ENCODE data around the gene EIF3A.
"Not testable (repeated sequence)": the region's sequence is repeated elsewhere in the genome, so short reads cannot be mapped to it uniquely, and the experiment has no call there.

EIF3A gene

DNA sequence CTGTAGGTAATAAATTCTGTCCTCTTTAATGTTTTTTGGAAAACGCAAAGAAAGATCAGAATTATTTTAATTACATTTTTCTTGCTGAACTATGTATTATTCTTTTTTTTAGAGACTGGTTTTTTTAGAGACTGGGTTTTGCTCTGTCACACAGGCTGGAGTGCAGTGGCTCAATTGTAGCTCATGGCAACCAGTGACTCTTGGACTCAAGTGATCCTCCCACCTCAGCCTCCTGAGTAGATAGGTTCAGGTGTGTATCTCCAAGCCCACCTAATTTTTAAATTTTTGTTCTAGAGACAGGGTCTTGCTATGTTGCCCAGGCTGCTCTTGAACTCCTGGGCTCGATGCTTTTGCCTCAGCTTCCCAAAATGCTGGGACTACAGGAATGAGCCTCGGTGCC lies 18.0 kb upstream of the EIF3A start:
- DNase-seq (ENCODE audit: low read depth) = no peak
- no peak overlapping the region for H3K4me3 ChIP-seq (ENCODE audit: control insufficient read depth, low read depth, low read length)
- TF ChIP-seq CTCF (IDR thresholded peaks at IDR 0.05; ENCODE audit: control insufficient read depth, insufficient read depth, low read depth, low read length, missing control alignments) = no peak

GRCh38 chr10:119096641-119097415 lies 16.2 kb upstream of the EIF3A start:
- not testable (repeated sequence) for DNase-seq (ENCODE audit: low read depth); H3K4me3 ChIP-seq (ENCODE audit: control insufficient read depth, low read depth, low read length)

DNA sequence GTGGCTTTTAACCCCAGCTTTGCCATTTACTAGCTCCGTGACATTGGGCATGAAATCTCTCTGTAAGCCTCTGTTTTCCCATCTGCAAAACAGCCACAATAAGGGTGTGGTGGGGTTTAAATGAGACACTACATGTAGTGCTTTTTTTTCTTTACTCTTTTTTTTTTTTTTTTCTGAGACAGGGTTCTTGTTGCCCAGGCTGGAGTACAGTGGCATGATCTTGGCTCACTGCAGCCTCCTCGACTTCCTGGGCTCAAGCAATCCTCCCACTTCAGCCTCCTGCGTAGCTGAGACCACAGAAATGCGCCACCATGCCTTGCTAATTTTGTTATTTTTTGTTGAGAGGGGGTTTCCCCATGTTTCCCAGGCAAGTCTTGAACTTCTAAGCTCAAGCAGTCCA lies 15.0 kb upstream of the EIF3A start:
- no peak for DNase-seq (ENCODE audit: low read depth)
- TF ChIP-seq CTCF (IDR thresholded peaks at IDR 0.05; ENCODE audit: control insufficient read depth, insufficient read depth, low read depth, low read length, missing control alignments) = no peak
- H3K4me3 ChIP-seq (ENCODE audit: control insufficient read depth, low read depth, low read length) = no peak overlapping the region

DNA sequence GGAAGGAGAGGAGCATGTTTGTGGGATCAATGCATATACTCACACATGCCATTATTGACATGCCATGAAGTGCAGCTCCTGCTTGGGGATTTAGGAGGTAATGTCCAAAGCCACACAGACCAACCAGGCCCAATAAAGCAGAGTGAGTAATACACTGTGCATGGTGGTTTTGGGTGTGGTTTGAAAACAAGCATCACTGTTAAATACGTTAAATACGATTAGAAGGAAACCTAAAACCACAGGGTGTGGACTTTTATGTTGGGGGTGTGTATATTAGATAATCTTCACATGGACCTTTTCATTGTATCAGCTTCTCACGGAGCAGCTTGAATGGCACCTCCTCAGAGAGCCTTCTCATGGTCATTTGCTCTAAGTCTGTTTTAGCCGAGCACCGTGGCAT lies 10.4 kb upstream of the EIF3A start:
- no peak overlapping the region for H3K4me3 ChIP-seq (ENCODE audit: control insufficient read depth, low read depth, low read length)
- DNase-seq (ENCODE audit: low read depth) = peak; percentile 65

GRCh38 chr10:119090026-119090795 lies 9.6 kb upstream of the EIF3A start:
- no peak overlapping the region for H3K4me3 ChIP-seq (ENCODE audit: control insufficient read depth, low read depth, low read length)
- no peak for TF ChIP-seq CTCF (IDR thresholded peaks at IDR 0.05; ENCODE audit: control insufficient read depth, insufficient read depth, low read depth, low read length, missing control alignments)
- DNase-seq (ENCODE audit: low read depth) = no peak

More for the DNA sequence above, 10.4 kb upstream of the EIF3A start:
- TF ChIP-seq CTCF (IDR thresholded peaks at IDR 0.05; ENCODE audit: control insufficient read depth, insufficient read depth, low read depth, low read length, missing control alignments) = no peak

DNA sequence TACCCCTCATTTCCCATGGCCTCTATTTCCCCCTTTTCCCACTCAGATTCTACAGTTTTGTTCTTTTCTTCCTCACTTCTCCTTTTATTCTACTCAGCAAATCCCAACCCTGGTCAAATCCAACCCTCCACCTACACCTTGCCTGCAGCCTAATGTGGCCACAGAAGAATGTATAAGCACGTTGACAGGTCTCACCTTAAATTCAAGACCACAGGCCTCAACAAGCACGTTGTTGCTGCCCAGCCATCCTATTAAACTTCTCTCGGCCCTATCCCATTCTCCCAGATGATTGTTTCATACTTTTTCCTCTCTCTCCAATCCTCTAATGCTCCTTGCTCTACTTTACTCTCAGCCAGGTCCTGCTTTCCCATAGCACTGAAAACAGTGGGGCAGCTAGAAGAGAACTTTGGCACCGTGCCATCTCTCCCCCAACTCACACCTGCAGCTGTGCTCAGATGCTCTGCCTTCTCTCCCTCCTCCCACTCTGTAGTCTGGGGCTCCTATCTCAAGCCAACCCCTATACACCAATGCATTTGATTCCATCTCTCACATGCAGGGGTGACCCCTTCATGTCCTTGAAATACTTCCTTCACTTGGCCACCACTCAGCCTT lies 6.8 kb upstream of the EIF3A start:
- no peak for TF ChIP-seq CTCF (IDR thresholded peaks at IDR 0.05; ENCODE audit: control insufficient read depth, insufficient read depth, low read depth, low read length, missing control alignments)
- DNase-seq (ENCODE audit: low read depth) = no peak
- H3K4me3 ChIP-seq (ENCODE audit: control insufficient read depth, low read depth, low read length) = no peak overlapping the region

DNA sequence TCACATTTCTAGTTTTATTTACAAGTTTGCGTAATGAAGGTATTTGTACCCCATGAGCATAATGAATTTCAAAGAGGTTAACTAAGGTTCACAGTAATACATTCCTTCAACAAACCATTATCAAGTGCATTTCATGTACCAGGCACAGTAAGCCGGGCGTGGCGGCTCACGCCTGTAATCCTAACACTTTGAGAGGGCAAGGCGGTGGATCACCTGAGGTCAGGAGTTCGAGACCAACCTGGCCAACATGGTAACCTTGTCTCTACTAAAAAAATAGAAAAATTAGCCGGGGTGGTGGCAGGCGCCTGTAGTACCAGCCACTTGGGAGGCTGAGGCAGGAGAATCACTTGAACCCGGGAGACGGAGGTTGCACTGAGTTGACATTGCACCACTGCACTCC lies 4.3 kb upstream of the EIF3A start:
- no peak for TF ChIP-seq CTCF (IDR thresholded peaks at IDR 0.05; ENCODE audit: control insufficient read depth, insufficient read depth, low read depth, low read length, missing control alignments)
- no peak for DNase-seq (ENCODE audit: low read depth)
- H3K4me3 ChIP-seq (ENCODE audit: control insufficient read depth, low read depth, low read length) = no peak overlapping the region
